Bronchial smooth muscle cell (primary cell): ENCODE results near the gene KIF21B. TPM values are rescaled to one million over a fixed set of nuclear protein-coding genes. Genes with fewer than 3 reads are reported as not detected.

ENCODE experiments used
- total RNA-seq: library from RNA; depleted of rRNA; stranded (reverse); fragments of >200 nt; gene quantifications from 2 replicates; pipeline ENCODE4 v1.2.1, GENCODE V29; 2014

KIF21B gene, protein sequence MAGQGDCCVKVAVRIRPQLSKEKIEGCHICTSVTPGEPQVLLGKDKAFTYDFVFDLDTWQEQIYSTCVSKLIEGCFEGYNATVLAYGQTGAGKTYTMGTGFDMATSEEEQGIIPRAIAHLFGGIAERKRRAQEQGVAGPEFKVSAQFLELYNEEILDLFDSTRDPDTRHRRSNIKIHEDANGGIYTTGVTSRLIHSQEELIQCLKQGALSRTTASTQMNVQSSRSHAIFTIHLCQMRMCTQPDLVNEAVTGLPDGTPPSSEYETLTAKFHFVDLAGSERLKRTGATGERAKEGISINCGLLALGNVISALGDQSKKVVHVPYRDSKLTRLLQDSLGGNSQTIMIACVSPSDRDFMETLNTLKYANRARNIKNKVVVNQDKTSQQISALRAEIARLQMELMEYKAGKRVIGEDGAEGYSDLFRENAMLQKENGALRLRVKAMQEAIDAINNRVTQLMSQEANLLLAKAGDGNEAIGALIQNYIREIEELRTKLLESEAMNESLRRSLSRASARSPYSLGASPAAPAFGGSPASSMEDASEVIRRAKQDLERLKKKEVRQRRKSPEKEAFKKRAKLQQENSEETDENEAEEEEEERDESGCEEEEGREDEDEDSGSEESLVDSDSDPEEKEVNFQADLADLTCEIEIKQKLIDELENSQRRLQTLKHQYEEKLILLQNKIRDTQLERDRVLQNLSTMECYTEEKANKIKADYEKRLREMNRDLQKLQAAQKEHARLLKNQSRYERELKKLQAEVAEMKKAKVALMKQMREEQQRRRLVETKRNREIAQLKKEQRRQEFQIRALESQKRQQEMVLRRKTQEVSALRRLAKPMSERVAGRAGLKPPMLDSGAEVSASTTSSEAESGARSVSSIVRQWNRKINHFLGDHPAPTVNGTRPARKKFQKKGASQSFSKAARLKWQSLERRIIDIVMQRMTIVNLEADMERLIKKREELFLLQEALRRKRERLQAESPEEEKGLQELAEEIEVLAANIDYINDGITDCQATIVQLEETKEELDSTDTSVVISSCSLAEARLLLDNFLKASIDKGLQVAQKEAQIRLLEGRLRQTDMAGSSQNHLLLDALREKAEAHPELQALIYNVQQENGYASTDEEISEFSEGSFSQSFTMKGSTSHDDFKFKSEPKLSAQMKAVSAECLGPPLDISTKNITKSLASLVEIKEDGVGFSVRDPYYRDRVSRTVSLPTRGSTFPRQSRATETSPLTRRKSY (N-terminal part only)
- 0.09 TPM in 1 of 2 replicates, not detected in the other for total RNA-seq

DNA sequence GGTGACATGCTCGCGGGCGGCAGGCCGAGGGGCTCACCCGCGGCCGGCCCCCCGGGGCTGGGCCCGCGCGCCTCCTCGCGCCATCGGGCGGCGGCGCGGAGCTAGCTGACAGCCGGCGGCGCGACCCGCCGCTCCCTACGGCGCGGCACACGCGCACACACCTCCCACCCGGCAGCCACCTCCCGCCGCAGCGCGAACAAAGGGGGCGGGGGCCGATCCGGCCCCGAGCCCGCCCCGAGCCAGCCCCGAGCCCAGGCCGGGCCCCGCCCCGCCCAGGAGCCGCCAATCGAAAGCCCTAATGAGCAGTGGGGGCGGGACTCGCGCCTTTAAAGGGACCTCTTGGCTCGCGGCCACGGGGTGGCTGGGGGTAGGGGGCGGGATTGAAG lies at the start of gene KIF21B:
Gene KIF21B, minus strand, starts transcription at position 198 of the 386 bp plus-strand sequence. CDS start 331 bp downstream, outside the sequence.

Other genes with a start within 250 kb of the KIF21B start
- not detected in 2 replicates for gene GPR25, start 150.7 kb downstream of the KIF21B start, total RNA-seq
- gene INAVA, start 128.8 kb downstream of the KIF21B start, total RNA-seq = under 0.01 and 0.09 TPM in 2 replicates
- gene CACNA1S, start 88.7 kb upstream of the KIF21B start, total RNA-seq = not detected in 2 replicates
- gene ASCL5, start 103.5 kb upstream of the KIF21B start, total RNA-seq = not detected in 2 replicates
- gene TMEM9, start 130.8 kb upstream of the KIF21B start, total RNA-seq = 73.8 and 90.6 TPM in 2 replicates
- under 0.01 TPM in 1 of 2 replicates, not detected in the other for gene IGFN1, start 167.1 kb upstream of the KIF21B start, total RNA-seq